ENCODE measurements around the gene KRTAP10-7.

DNA sequence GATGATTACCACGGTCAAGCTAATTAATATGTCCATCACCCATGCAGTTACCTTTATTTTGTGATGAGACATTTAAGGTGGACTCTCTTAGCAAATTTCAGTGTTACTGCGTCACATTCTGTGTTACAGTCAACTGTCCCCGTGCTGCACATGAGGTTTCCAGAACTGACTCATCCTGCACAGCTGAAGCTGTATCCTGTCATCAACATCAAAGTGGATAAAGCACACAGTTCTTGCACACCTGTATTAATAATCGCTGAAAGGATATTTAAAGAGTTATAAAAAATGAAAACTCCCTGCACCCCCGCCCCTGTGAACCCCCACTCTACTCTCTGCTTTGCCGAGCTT lies 16.6 kb upstream of the KRTAP10-7 start:
- TF ChIP-seq, protein P1, sequence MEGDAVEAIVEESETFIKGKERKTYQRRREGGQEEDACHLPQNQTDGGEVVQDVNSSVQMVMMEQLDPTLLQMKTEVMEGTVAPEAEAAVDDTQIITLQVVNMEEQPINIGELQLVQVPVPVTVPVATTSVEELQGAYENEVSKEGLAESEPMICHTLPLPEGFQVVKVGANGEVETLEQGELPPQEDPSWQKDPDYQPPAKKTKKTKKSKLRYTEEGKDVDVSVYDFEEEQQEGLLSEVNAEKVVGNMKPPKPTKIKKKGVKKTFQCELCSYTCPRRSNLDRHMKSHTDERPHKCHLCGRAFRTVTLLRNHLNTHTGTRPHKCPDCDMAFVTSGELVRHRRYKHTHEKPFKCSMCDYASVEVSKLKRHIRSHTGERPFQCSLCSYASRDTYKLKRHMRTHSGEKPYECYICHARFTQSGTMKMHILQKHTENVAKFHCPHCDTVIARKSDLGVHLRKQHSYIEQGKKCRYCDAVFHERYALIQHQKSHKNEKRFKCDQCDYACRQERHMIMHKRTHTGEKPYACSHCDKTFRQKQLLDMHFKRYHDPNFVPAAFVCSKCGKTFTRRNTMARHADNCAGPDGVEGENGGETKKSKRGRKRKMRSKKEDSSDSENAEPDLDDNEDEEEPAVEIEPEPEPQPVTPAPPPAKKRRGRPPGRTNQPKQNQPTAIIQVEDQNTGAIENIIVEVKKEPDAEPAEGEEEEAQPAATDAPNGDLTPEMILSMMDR (IDR thresholded peaks at IDR 0.05; ENCODE audit: low read depth, low read length): no peak
- TF ChIP-seq EZH2phosphoT487 (IDR thresholded peaks at IDR 0.05; ENCODE audit: low read depth): no peak

All from OCI-LY3 (cell line).